Neuronal stem cell (in vitro differentiated cells): ENCODE data around the gene SSC5D.

ENCODE experiments used
- DNase-seq: peaks from one replicate; pipeline ENCODE4 v3.0.0-alpha.2; 2013; ENCODE audit warnings: low spot score
- H2AFZ ChIP-seq: one replicate; pipeline ENCODE4 v1.6.1; 2013; ENCODE audit warnings: mild to moderate bottlenecking, low read length, inconsistent platforms
- H2AK5ac ChIP-seq: 2 replicates; pipeline ENCODE4 v1.6.1; 2013; ENCODE audit warnings: low read depth, mild to moderate bottlenecking, inconsistent platforms, low read length, moderate library complexity, mixed read lengths
- H2BK120ac ChIP-seq: 2 replicates; pipeline ENCODE4 v1.6.1; 2013; ENCODE audit warnings: low read depth, mild to moderate bottlenecking, inconsistent platforms, low read length, moderate library complexity, mixed read lengths
- H2BK12ac ChIP-seq: one replicate; pipeline ENCODE4 v1.6.1; 2013; ENCODE audit warnings: low read length, inconsistent platforms
- H2BK15ac ChIP-seq: 2 replicates; pipeline ENCODE4 v1.6.1; 2013; ENCODE audit warnings: mild to moderate bottlenecking, low read length, inconsistent platforms, mixed read lengths
- H2BK5ac ChIP-seq: one replicate; pipeline ENCODE4 v1.6.1; 2013; ENCODE audit warnings: inconsistent platforms, mild to moderate bottlenecking, low read length, moderate library complexity
- H3K14ac ChIP-seq: one replicate; pipeline ENCODE4 v1.6.1; 2013; ENCODE audit warnings: low read length, inconsistent platforms
- H3K18ac ChIP-seq: 2 replicates; pipeline ENCODE4 v1.6.1; 2013; ENCODE audit warnings: low read length, inconsistent platforms
- H3K23ac ChIP-seq: 2 replicates; pipeline ENCODE4 v1.6.1; 2013; ENCODE audit warnings: low read depth, mild to moderate bottlenecking, mixed read lengths, low read length, inconsistent platforms; ENCODE audit not compliant: poor library complexity
- H3K27ac ChIP-seq: replicated peaks from 3 replicates; pipeline ENCODE4 v1.5.1; 2013; ENCODE audit warnings: low read length, inconsistent platforms
- H3K27me3 ChIP-seq, 3 experiments: 2 replicates each; pipeline ENCODE4 v1.6.1; 2013; ENCODE audit warnings: low read length in 3 of 3, mild to moderate bottlenecking in 2 of 3, inconsistent platforms in 1 of 3, low read depth in 1 of 3, mixed read lengths in 1 of 3, moderate library complexity in 1 of 3; ENCODE audit not compliant: control insufficient read depth in 3 of 3, insufficient read depth in 3 of 3
- H3K36me3 ChIP-seq, 2 donors: replicated peaks in 1 of 2; 2 replicates each; pipeline ENCODE4 v1.6.1; 2013; ENCODE audit warnings: low read length in 2 of 2; ENCODE audit not compliant: control insufficient read depth in 2 of 2, insufficient read depth in 2 of 2
- H3K4ac ChIP-seq: 2 replicates; pipeline ENCODE4 v1.6.1; 2013; ENCODE audit warnings: inconsistent platforms, mild to moderate bottlenecking, low read length, moderate library complexity
- H3K4me1 ChIP-seq, 2 donors: 1 replicate in 1 of 2; 2 replicates in 1 of 2; pipeline ENCODE4 v1.6.1; 2013; ENCODE audit warnings: low read length in 2 of 2, low read depth in 1 of 2; ENCODE audit not compliant: control insufficient read depth in 2 of 2, insufficient read depth in 1 of 2
- H3K4me2 ChIP-seq: one replicate; pipeline ENCODE4 v1.6.1; 2013; ENCODE audit warnings: mild to moderate bottlenecking, low read length, inconsistent platforms; ENCODE audit not compliant: insufficient read depth, poor library complexity, severe bottlenecking
- H3K4me3 ChIP-seq, 2 donors: 2 replicates each; pipeline ENCODE4 v1.5.1; 2013; ENCODE audit warnings: low read length in 2 of 2, mild to moderate bottlenecking in 2 of 2, inconsistent platforms in 1 of 2, moderate library complexity in 1 of 2
- H3K79me1 ChIP-seq: one replicate; pipeline ENCODE4 v1.6.1; 2013; ENCODE audit warnings: low read depth, mild to moderate bottlenecking, inconsistent platforms, low read length, moderate library complexity
- H3K9ac ChIP-seq: one replicate; pipeline ENCODE4 v1.6.1; 2013; ENCODE audit warnings: mild to moderate bottlenecking, low read depth, low read length, inconsistent platforms; ENCODE audit not compliant: poor library complexity
- H3K9me3 ChIP-seq, 2 donors: replicated peaks in 1 of 2; 2 replicates each; pipeline versions ENCODE3 to v1.6.1; 2013; ENCODE audit warnings: low read length in 2 of 2, mild to moderate bottlenecking in 2 of 2, inconsistent platforms in 1 of 2, low read depth in 1 of 2, mixed read lengths in 1 of 2, moderate library complexity in 1 of 2; ENCODE audit not compliant: control insufficient read depth in 2 of 2, insufficient read depth in 1 of 2
- H4K8ac ChIP-seq: one replicate; pipeline ENCODE4 v1.6.1; 2013; ENCODE audit warnings: low read depth, mild to moderate bottlenecking, inconsistent platforms, low read length, moderate library complexity
- H4K91ac ChIP-seq: one replicate; pipeline ENCODE4 v1.6.1; 2013; ENCODE audit warnings: low read length, low read depth, mild to moderate bottlenecking, inconsistent platforms; ENCODE audit not compliant: poor library complexity
- WGBS, 2 donors: extraction: QIAGEN DNeasy Blood & Tissue Kit; methylation state at CpG; one replicate each; pipeline ENCODE4 v1.1.7; 2013; ENCODE audit warnings: missing lambda C conversion rate in 2 of 2, mixed read lengths in 1 of 2; ENCODE audit not compliant: insufficient read length in 2 of 2, insufficient replicate concordance in 1 of 2; ENCODE audit errors: extremely low coverage in 2 of 2; 5-methylcytosine and 5-hydroxymethylcytosine counted together

Gene SSC5D

GRCh38 chr19:55542292-55542855 is 54.1 kb downstream of the SSC5D start:
- H2BK120ac ChIP-seq = no peak overlapping the region
- no peaks in the 10 kb centered on the region for H3K27me3 ChIP-seq
- no peak overlapping the region for H2BK12ac ChIP-seq
- H2AK5ac ChIP-seq = no peak overlapping the region
- no peak overlapping the region for H2AFZ ChIP-seq
- no peak overlapping the region for H3K23ac ChIP-seq
- peaks cover 28 to 31% of the 10 kb centered on the region in 2 donors for H3K4me1 ChIP-seq
- WGBS, 2 donors = 97 to 100% methylated on average over 4 to 7 of the region's 7 CpGs
- H3K4me2 ChIP-seq = no peak overlapping the region
- no peak overlapping the region for H3K4me3 ChIP-seq
- no peak overlapping the region for H3K4ac ChIP-seq
- no peak overlapping the region for H3K27ac ChIP-seq
- no peak overlapping the region for H4K91ac ChIP-seq
- no peak for DNase-seq
- H4K8ac ChIP-seq = no peak overlapping the region
- H3K36me3 ChIP-seq = no peaks in the 10 kb centered on the region
- no peak overlapping the region for H2BK5ac ChIP-seq
- H3K14ac ChIP-seq = no peak overlapping the region
- H3K9ac ChIP-seq = no peak overlapping the region
- no peak overlapping the region for H2BK15ac ChIP-seq
- no peak overlapping the region for H3K18ac ChIP-seq
- H3K79me1 ChIP-seq = peaks cover 5% of the 10 kb centered on the region
- peaks cover 0 to 3% of the 10 kb centered on the region in 2 donors for H3K9me3 ChIP-seq

- H4K91ac ChIP-seq = no peak overlapping the region
- no peak overlapping the region for H3K27ac ChIP-seq
- no peak for DNase-seq
- H2BK5ac ChIP-seq = no peak overlapping the region
- no peak overlapping the region for H2BK120ac ChIP-seq
- peaks cover 23 to 26% of the 10 kb centered on the region in 2 donors for H3K4me1 ChIP-seq
- H3K18ac ChIP-seq = no peak overlapping the region
- H3K14ac ChIP-seq = no peak overlapping the region
- H3K4me3 ChIP-seq = no peak overlapping the region
- peak overlapping the region; percentile 90 for H2BK15ac ChIP-seq
- H2AFZ ChIP-seq = no peak overlapping the region
- H3K79me1 ChIP-seq = peaks cover 5% of the 10 kb centered on the region
- no peak overlapping the region for H3K4ac ChIP-seq
- H3K4me2 ChIP-seq = no peak overlapping the region
- H3K9me3 ChIP-seq = peaks cover 0 to 3% of the 10 kb centered on the region in 2 donors
- H3K23ac ChIP-seq = no peak overlapping the region
- H2AK5ac ChIP-seq = no peak overlapping the region
- no peaks in the 10 kb centered on the region for H3K36me3 ChIP-seq
- H4K8ac ChIP-seq = no peak overlapping the region
- no peaks in the 10 kb centered on the region for H3K27me3 ChIP-seq
- H3K9ac ChIP-seq = no peak overlapping the region
- WGBS, 2 donors = 100% methylated on average over 2 of the region's 5 CpGs; no CpG with 5 or more reads in 1 of the 2 donors
- H2BK12ac ChIP-seq = no peak overlapping the region
Observed at GRCh38 chr19:55543567-55543966, 55.3 kb downstream of the SSC5D start.

- Histone ChIP-seq H3K79me1 (peaks cover 5% of the 10 kb centered on the region), H3K4me3 (no peak overlapping the region), H4K8ac (no peak overlapping the region), H3K14ac (no peak overlapping the region), H3K9me3 (peaks cover 0 to 3% of the 10 kb centered on the region in 2 donors), H3K27ac (no peak overlapping the region), H2BK15ac (peak overlapping the region; percentile 90), H3K9ac (no peak overlapping the region), H2AK5ac (peak overlapping the region; percentile 74), H3K4me1 (peaks cover 23 to 26% of the 10 kb centered on the region in 2 donors), H3K27me3 (no peaks in the 10 kb centered on the region), H4K91ac (no peak overlapping the region), H3K23ac (peak overlapping the region; percentile 77), H2AFZ (no peak overlapping the region), H3K18ac (peak overlapping the region; percentile 86), H2BK120ac (peak overlapping the region; percentile 74), H2BK5ac (peak overlapping the region; percentile 21), H3K4ac (peak overlapping the region; percentile 91), H3K4me2 (no peak overlapping the region), H3K36me3 (no peaks in the 10 kb centered on the region), H2BK12ac (peak overlapping the region; percentile 80)
- no CpG with 5 or more reads among the region's 15 CpGs for WGBS, 2 donors
- DNase-seq = no peak
Observed at GRCh38 chr19:55544014-55544413, 55.8 kb downstream of the SSC5D start.

GRCh38 chr19:55544776-55545439 is 56.7 kb downstream of the SSC5D start:
- no peak overlapping the region for H3K4ac ChIP-seq
- peak overlapping the region; percentile 21 for H2BK5ac ChIP-seq
- H2AK5ac ChIP-seq = peak overlapping the region; percentile 74
- peak overlapping the region; percentile 87 for H2AFZ ChIP-seq
- H3K9me3 ChIP-seq = peaks cover 0 to 1% of the 10 kb centered on the region in 2 donors
- no peaks in the 10 kb centered on the region for H3K27me3 ChIP-seq
- peaks cover 23 to 28% of the 10 kb centered on the region in 2 donors for H3K4me1 ChIP-seq
- H3K4me3 ChIP-seq = no peak overlapping the region
- H3K27ac ChIP-seq = no peak overlapping the region
- peak overlapping the region; percentile 77 for H3K23ac ChIP-seq
- peaks cover 5% of the 10 kb centered on the region for H3K79me1 ChIP-seq
- H4K91ac ChIP-seq = peak overlapping the region; percentile 96
- WGBS, 2 donors = no CpG with 5 or more reads among the region's 23 CpGs
- H3K18ac ChIP-seq = peak overlapping the region; percentile 86
- DNase-seq = no peak
- peak overlapping the region; percentile 5 for H3K14ac ChIP-seq
- H4K8ac ChIP-seq = no peak overlapping the region
- no peak overlapping the region for H3K4me2 ChIP-seq
- H2BK15ac ChIP-seq = peak overlapping the region; percentile 90
- H3K9ac ChIP-seq = no peak overlapping the region
- H2BK120ac ChIP-seq = peak overlapping the region; percentile 93
- H2BK12ac ChIP-seq = peak overlapping the region; percentile 59
- H3K36me3 ChIP-seq = no peaks in the 10 kb centered on the region
